Measurements from ENCODE around the gene NRTN. TPM values are rescaled to one million over a fixed set of nuclear protein-coding genes. Genes with fewer than 3 reads are reported as not detected.

NRTN gene
- total and polyA plus RNA-seq, 2 of the 13 experiments (the other 11 are each of a cell fraction or from before 2014, with no cell fraction given), result 4.1 to 5.3 TPM

- TF ChIP-seq TCF7 (IDR thresholded peaks at IDR 0.05; ENCODE audit: low read depth) (no peak), ZNF275 (CRISPR knock-in tag; IDR thresholded peaks at IDR 0.05; ENCODE audit: borderline replicate concordance) (peak; percentile 80; the same call in 1 of the 2 replicates), CHCHD3 (CRISPR knock-in tag; IDR thresholded peaks at IDR 0.05) (no peak), FIP1L1 (IDR thresholded peaks at IDR 0.05; ENCODE audit: borderline replicate concordance, insufficient read depth, low read depth, low read length) (0 out of 2 replicates have a peak, but pooled peaks have one; percentile 75), ZNF235 (CRISPR knock-in tag; IDR thresholded peaks at IDR 0.05; ENCODE audit: borderline replicate concordance) (peak; percentile 87; the same call in 1 of the 2 replicates), TBL1XR1 (IDR thresholded peaks at IDR 0.05; ENCODE audit: borderline replicate concordance, low read length, partially characterized antibody) (no peak), ZNF264 (CRISPR knock-in tag; IDR thresholded peaks at IDR 0.05) (no peak), USF2 (IDR thresholded peaks at IDR 0.05; ENCODE audit: low read depth, low read length) (no peak), USF2 (CRISPR knock-in tag; IDR thresholded peaks at IDR 0.05; ENCODE audit: borderline replicate concordance) (peak; percentile 39; the same call in 1 of the 2 replicates), AHR (CRISPR knock-in tag; IDR thresholded peaks at IDR 0.05) (peak; percentile 90), ZNF362 (CRISPR knock-in tag; IDR thresholded peaks at IDR 0.05; ENCODE audit: borderline replicate concordance) (peak; percentile 16; the same call in 1 of the 2 replicates), ISX (CRISPR knock-in tag; conservative IDR thresholded peaks at IDR 0.05) (no peak), ZNF337 (CRISPR knock-in tag; IDR thresholded peaks at IDR 0.05; ENCODE audit: borderline replicate concordance, low read depth) (no peak), SNRNP70 (IDR thresholded peaks at IDR 0.05; ENCODE audit: low read depth, low read length) (no peak)
- TF ChIP-seq, protein P1, sequence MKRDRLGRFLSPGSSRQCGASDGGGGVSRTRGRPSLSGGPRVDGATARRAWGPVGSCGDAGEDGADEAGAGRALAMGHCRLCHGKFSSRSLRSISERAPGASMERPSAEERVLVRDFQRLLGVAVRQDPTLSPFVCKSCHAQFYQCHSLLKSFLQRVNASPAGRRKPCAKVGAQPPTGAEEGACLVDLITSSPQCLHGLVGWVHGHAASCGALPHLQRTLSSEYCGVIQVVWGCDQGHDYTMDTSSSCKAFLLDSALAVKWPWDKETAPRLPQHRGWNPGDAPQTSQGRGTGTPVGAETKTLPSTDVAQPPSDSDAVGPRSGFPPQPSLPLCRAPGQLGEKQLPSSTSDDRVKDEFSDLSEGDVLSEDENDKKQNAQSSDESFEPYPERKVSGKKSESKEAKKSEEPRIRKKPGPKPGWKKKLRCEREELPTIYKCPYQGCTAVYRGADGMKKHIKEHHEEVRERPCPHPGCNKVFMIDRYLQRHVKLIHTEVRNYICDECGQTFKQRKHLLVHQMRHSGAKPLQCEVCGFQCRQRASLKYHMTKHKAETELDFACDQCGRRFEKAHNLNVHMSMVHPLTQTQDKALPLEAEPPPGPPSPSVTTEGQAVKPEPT (CRISPR knock-in tag; IDR thresholded peaks at IDR 0.05; ENCODE audit: low read depth), result no peak
- TF ChIP-seq, protein P2, sequence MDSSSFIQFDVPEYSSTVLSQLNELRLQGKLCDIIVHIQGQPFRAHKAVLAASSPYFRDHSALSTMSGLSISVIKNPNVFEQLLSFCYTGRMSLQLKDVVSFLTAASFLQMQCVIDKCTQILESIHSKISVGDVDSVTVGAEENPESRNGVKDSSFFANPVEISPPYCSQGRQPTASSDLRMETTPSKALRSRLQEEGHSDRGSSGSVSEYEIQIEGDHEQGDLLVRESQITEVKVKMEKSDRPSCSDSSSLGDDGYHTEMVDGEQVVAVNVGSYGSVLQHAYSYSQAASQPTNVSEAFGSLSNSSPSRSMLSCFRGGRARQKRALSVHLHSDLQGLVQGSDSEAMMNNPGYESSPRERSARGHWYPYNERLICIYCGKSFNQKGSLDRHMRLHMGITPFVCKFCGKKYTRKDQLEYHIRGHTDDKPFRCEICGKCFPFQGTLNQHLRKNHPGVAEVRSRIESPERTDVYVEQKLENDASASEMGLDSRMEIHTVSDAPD (CRISPR knock-in tag; IDR thresholded peaks at IDR 0.05), result peak; percentile 69; the same call in 1 of the 2 replicates
- TF ChIP-seq, protein P3, sequence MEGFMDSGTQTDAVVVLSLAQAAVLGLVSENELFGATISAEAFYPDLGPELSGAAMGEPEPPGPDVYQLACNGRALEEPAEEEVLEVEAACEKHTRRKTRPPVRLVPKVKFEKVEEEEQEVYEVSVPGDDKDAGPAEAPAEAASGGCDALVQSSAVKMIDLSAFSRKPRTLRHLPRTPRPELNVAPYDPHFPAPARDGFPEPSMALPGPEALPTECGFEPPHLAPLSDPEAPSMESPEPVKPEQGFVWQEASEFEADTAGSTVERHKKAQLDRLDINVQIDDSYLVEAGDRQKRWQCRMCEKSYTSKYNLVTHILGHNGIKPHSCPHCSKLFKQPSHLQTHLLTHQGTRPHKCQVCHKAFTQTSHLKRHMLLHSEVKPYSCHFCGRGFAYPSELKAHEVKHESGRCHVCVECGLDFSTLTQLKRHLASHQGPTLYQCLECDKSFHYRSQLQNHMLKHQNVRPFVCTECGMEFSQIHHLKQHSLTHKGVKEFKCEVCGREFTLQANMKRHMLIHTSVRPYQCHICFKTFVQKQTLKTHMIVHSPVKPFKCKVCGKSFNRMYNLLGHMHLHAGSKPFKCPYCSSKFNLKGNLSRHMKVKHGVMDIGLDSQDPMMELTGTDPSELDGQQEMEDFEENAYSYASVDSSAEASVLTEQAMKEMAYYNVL (CRISPR knock-in tag; IDR thresholded peaks at IDR 0.05; ENCODE audit: borderline replicate concordance), result peak; percentile 75; the same call in 1 of the 2 replicates
Observed at GRCh38 chr19:5827891-5828660, 23.2 kb downstream of the NRTN start (continued).
